Endothelial cell of umbilical vein (primary cell): Measurements from ENCODE around the gene INIP. TPM values are rescaled to one million over a fixed set of nuclear protein-coding genes. Genes with fewer than 3 reads are reported as not detected.

Source experiments
- BruUV-seq: library from RNA; stranded (reverse); fragments of 400-500 nt; replicated peaks from 2 replicates; lab custom pipeline; 2021; lab: Mats Ljungman, UMichigan
- CTCF ChIA-PET: fragments of 300-600, 350-600 bp; sonication (Branson Sonifier 250); formaldehyde crosslinking; loops from one replicate; lab custom pipeline; 2021; ENCODE audit warnings: antibody characterized with exemption, inconsistent platforms; lab: Charles Lee
- POLR2A ChIA-PET: fragments of 300-600, 350-600 bp; sonication (Branson Sonifier 250); formaldehyde crosslinking; loops from one replicate; lab custom pipeline; 2021; ENCODE audit warnings: antibody characterized with exemption, inconsistent platforms; lab: Charles Lee
- DNase-seq: peaks from one replicate; pipeline ENCODE4 v3.0.0-alpha.2; 2011; ENCODE audit warnings: low read depth, low spot score
- FAIRE-seq: peaks from 2 replicates; lab custom pipeline; 2011; peaks lifted over from hg19 to GRCh38; lab: Jason Lieb, UNC
- H2AFZ ChIP-seq: 2 replicates; pipeline ENCODE4 v1.6.0; 2012; ENCODE audit warnings: low read depth, low read length, control low read depth, inconsistent platforms
- H3K27ac ChIP-seq: 2 replicates; pipeline ENCODE4 v1.5.1; 2011; ENCODE audit warnings: low read depth, mild to moderate bottlenecking, control low read depth, low read length, moderate library complexity; ENCODE audit not compliant: insufficient read depth
- H3K27me3 ChIP-seq, 2 experiments: 2 replicates each; pipeline versions ENCODE4 v1.6.0 to v1.6.1; 2011; ENCODE audit warnings: low read length in 2 of 2, mixed read lengths in 1 of 2; ENCODE audit not compliant: control insufficient read depth in 2 of 2, insufficient read depth in 2 of 2
- H3K36me3 ChIP-seq, 2 experiments: 2 replicates in 1 of 2; 3 replicates in 1 of 2; pipeline ENCODE4 v1.5.1; 2011; ENCODE audit warnings: low read length in 2 of 2, mild to moderate bottlenecking in 1 of 2, moderate library complexity in 1 of 2; ENCODE audit not compliant: control insufficient read depth in 2 of 2, insufficient read depth in 2 of 2; ENCODE audit errors: extremely low read depth in 1 of 2
- H3K4me1 ChIP-seq: 3 replicates; pipeline ENCODE4 v1.5.1; 2011; ENCODE audit warnings: mild to moderate bottlenecking, low read length; ENCODE audit not compliant: control insufficient read depth, insufficient read depth; ENCODE audit errors: extremely low read depth
- H3K4me2 ChIP-seq: 2 replicates; pipeline ENCODE4 v1.6.1; 2011; ENCODE audit warnings: low read length, control low read depth, mixed read lengths; ENCODE audit not compliant: insufficient read depth
- H3K4me3 ChIP-seq, 3 experiments: fragments of 200-600 bp in 1 of 3; sonication (generic), shearing (Covaris generic) in 1 of 3; replicated peaks in 1 of 3; 2 replicates each; pipeline ENCODE4 v1.5.1; 2011 to 2016; ENCODE audit warnings: control low read depth in 3 of 3, low read length in 3 of 3, mild to moderate bottlenecking in 2 of 3, inconsistent platforms in 1 of 3, low read depth in 1 of 3, moderate library complexity in 1 of 3; ENCODE audit not compliant: insufficient read depth in 1 of 3
- H3K79me2 ChIP-seq: 2 replicates; pipeline ENCODE4 v1.6.0; 2012; ENCODE audit warnings: low read length, inconsistent platforms; ENCODE audit not compliant: control insufficient read depth, insufficient read depth
- H3K9ac ChIP-seq: replicated peaks from 2 replicates; pipeline ENCODE3; 2011; ENCODE audit warnings: low read length, control low read depth; ENCODE audit not compliant: insufficient read depth; ENCODE audit errors: extremely low read depth
- H3K9me1 ChIP-seq: replicated peaks from 3 replicates; pipeline ENCODE4 v1.6.0; 2011; ENCODE audit warnings: mild to moderate bottlenecking, low read length; ENCODE audit not compliant: control insufficient read depth, insufficient read depth; ENCODE audit errors: extremely low read depth
- H3K9me3 ChIP-seq: replicated peaks from 2 replicates; pipeline ENCODE4 v1.5.1; 2012; ENCODE audit warnings: low read length, inconsistent platforms; ENCODE audit not compliant: control insufficient read depth, insufficient read depth
- H4K20me1 ChIP-seq: replicated peaks from 2 replicates; pipeline ENCODE3; 2011; ENCODE audit warnings: mild to moderate bottlenecking, low read length; ENCODE audit not compliant: control insufficient read depth, insufficient read depth; ENCODE audit errors: extremely low read depth
- CTCF ChIP-seq, 2 donors: IDR thresholded peaks; 1 replicate in 1 of 2; 2 replicates in 1 of 2; pipeline ENCODE4 v1.5.1; 2011; ENCODE audit warnings: low read length in 2 of 2, mild to moderate bottlenecking in 2 of 2, moderate library complexity in 2 of 2, control low read depth in 1 of 2, inconsistent platforms in 1 of 2, low read depth in 1 of 2; ENCODE audit not compliant: insufficient read depth in 1 of 2; ENCODE audit errors: extremely low read depth in 1 of 2
- EZH2 ChIP-seq: IDR thresholded peaks from 2 replicates; pipeline ENCODE4 v1.6.1; 2012; ENCODE audit warnings: borderline replicate concordance, low read depth, mild to moderate bottlenecking, moderate library complexity, low read length, inconsistent platforms; ENCODE audit not compliant: severe bottlenecking
- FOS ChIP-seq: IDR thresholded peaks from 2 replicates; pipeline ENCODE4 v1.6.1; 2011; ENCODE audit warnings: mild to moderate bottlenecking, low read length, moderate library complexity, borderline replicate concordance; ENCODE audit not compliant: insufficient read depth
- GATA2 ChIP-seq: IDR thresholded peaks from 2 replicates; pipeline ENCODE4 v1.7.0; 2011; ENCODE audit warnings: low read depth, mild to moderate bottlenecking, moderate library complexity, mixed read lengths, low read length; ENCODE audit not compliant: insufficient read length, insufficient read depth
- JUN ChIP-seq: IDR thresholded peaks from 2 replicates; pipeline ENCODE4 v1.6.1; 2011; ENCODE audit warnings: borderline replicate concordance, low read depth; ENCODE audit not compliant: insufficient read length, insufficient read depth
- MAX ChIP-seq: IDR thresholded peaks from 2 replicates; pipeline ENCODE4 v1.6.1; 2011; ENCODE audit not compliant: insufficient read depth, insufficient read length
- MYC ChIP-seq: IDR thresholded peaks from one replicate; pipeline ENCODE4 v1.6.1; 2011; ENCODE audit warnings: mild to moderate bottlenecking, low read depth, low read length
- POLR2A ChIP-seq: IDR thresholded peaks from 2 replicates; pipeline ENCODE4 v1.6.1; 2012; ENCODE audit warnings: low read depth, mild to moderate bottlenecking, control low read depth, low read length
- POLR2AphosphoS5 ChIP-seq: IDR thresholded peaks from 2 replicates; pipeline ENCODE4 v1.6.1; 2012; ENCODE audit warnings: low read depth, mild to moderate bottlenecking, control low read depth, low read length, moderate library complexity; ENCODE audit not compliant: insufficient read depth
- dilution Hi-C: fragments of 300-500 bp; cut with MboI; formaldehyde crosslinking; loops from one replicate; pipeline ENCODE4 v1.15.0; 2019; ENCODE audit warnings: low sequenced_read_pairs; ENCODE audit not compliant: extremely low pct_ligation_motif_present
- intact Hi-C: fragments of 100-400 bp; cut with micrococcal nuclease; formaldehyde crosslinking; loops from one replicate; pipeline ENCODE4 v1.10.0; 2022
- polyA plus RNA-seq, 4 experiments: library from polyadenylated mRNA; depleted of rRNA in 3 of 4; stranded (reverse) in 3 of 4; unstranded in 1 of 4; fragments of >200 nt; gene quantifications; 2 replicates each; pipeline versions ENCODE4 v1.2.1 to v1.2.3, GENCODE V29; 2011 to 2012; ENCODE audit warnings: missing spikeins in 1 of 4
- total RNA-seq: library from RNA; stranded (reverse); gene quantifications from 2 replicates; pipeline ENCODE4 v1.2.3, GENCODE V29; 2021

The INIP gene
- total and polyA plus RNA-seq, 2 donors (not counting 3 experiments of a cell fraction or from before 2014, with no cell fraction given): 12.3 to 25.7 TPM

- H3K4me1 ChIP-seq: no peaks in the 10 kb centered on the region
- TF ChIP-seq CTCF (IDR thresholded peaks at IDR 0.05; ENCODE audit: extremely low read depth in 1 of 2, insufficient read depth in 1 of 2, low read depth in 1 of 2, low read length in 2 of 2) (no peak), POLR2A (no peak), EZH2 (no peak), GATA2 (no peak), JUN (no peak), MAX (no peak), MYC (no peak), POLR2AphosphoS5 (no peak), FOS (no peak)
- FAIRE-seq (no peak), DNase-seq (no peak)
- H3K4me3 ChIP-seq: no peak overlapping the region
- H3K27me3 ChIP-seq: peaks cover 0 to 3% of the 10 kb centered on the region in 2 experiments
- H3K9ac ChIP-seq: no peak overlapping the region
- H4K20me1 ChIP-seq: no peaks in the 10 kb centered on the region
- BruUV-seq: no TSS peak
- H3K79me2 ChIP-seq: no peaks in the 10 kb centered on the region
- H3K9me1 ChIP-seq: no peaks in the 10 kb centered on the region
- H3K9me3 ChIP-seq: no peaks in the 10 kb centered on the region
- no peak overlapping the region for H3K27ac ChIP-seq
- intact Hi-C loops (no loop called here), dilution Hi-C loops (no loop called here)
- no peaks in the 10 kb centered on the region for H3K36me3 ChIP-seq
- H3K4me2 ChIP-seq: no peak overlapping the region
- ChIA-PET POLR2A (no interaction called here), CTCF (no interaction called here)
- H2AFZ ChIP-seq: no peak overlapping the region
Observed at GRCh38 chr9:112728401-112728800, 10.5 kb upstream of the INIP start.
